ENCODE results near the gene ATRIP.
A peak's percentile ranks its signal among the peaks of the same experiment; 100 is the strongest.

Gene ATRIP

DNA sequence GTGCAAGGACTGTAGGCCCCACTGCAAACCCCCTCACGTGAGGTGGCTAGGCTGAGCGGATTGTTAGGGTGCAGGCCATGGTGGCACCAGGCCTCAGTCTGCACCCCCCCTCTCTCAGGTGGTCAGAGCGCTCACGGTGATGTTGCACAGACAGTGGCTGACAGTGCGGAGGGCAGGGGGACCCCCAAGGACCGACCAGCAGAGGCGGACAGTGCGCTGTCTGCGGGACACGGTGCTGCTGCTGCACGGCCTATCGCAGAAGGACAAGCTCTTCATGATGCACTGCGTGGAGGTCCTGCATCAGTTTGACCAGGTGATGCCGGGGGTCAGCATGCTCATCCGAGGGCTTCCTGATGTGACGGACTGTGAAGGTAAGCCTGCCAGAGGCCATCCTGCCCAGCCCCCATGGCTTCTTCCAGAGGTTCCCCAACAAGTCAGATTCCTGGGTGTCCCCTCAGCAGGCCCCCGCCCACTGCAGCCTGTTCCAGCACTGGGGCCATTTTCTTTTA lies 18.2 kb downstream of the ATRIP start:
- no peak for TF ChIP-seq EZH2phosphoT487 (IDR thresholded peaks at IDR 0.05; ENCODE audit: low read length)
- TF ChIP-seq, protein P1, sequence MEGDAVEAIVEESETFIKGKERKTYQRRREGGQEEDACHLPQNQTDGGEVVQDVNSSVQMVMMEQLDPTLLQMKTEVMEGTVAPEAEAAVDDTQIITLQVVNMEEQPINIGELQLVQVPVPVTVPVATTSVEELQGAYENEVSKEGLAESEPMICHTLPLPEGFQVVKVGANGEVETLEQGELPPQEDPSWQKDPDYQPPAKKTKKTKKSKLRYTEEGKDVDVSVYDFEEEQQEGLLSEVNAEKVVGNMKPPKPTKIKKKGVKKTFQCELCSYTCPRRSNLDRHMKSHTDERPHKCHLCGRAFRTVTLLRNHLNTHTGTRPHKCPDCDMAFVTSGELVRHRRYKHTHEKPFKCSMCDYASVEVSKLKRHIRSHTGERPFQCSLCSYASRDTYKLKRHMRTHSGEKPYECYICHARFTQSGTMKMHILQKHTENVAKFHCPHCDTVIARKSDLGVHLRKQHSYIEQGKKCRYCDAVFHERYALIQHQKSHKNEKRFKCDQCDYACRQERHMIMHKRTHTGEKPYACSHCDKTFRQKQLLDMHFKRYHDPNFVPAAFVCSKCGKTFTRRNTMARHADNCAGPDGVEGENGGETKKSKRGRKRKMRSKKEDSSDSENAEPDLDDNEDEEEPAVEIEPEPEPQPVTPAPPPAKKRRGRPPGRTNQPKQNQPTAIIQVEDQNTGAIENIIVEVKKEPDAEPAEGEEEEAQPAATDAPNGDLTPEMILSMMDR (IDR thresholded peaks at IDR 0.05; ENCODE audit: low read length), result no peak
- no peak for TF ChIP-seq EZH2 (optimal IDR thresholded peaks at IDR 0.05; ENCODE audit: low read depth, low read length)
- Histone ChIP-seq H3K4me2 (ENCODE audit: low read depth, low read length) (no peak overlapping the region), H3K9ac (ENCODE audit: low read length) (no peak overlapping the region), H3K4me1 (ENCODE audit: low read length) (peaks cover 21% of the 10 kb centered on the region), H3K4me3 (ENCODE audit: low read length) (no peak overlapping the region), H3K27ac (ENCODE audit: low read length) (no peak overlapping the region), H3K79me2 (ENCODE audit: low read length) (peaks cover 37% of the 10 kb centered on the region), H3K36me3 (replicated peaks; ENCODE audit: insufficient read depth, low read length) (peaks cover 4% of the 10 kb centered on the region; the same call in 1 of the 2 replicates), H4K20me1 (ENCODE audit: insufficient read depth, low read length) (no peaks in the 10 kb centered on the region), H2AFZ (ENCODE audit: low read length) (no peak overlapping the region), H3K27me3 (replicated peaks; ENCODE audit: insufficient read depth, low read length) (no peaks in the 10 kb centered on the region), H3F3A (ENCODE audit: insufficient read depth, low read length) (peaks cover 2% of the 10 kb centered on the region; the same call in 1 of the 2 replicates), H3K9me2 (replicated peaks; ENCODE audit: insufficient read depth, low read length) (no peaks in the 10 kb centered on the region), H3K9me3 (replicated peaks; ENCODE audit: insufficient read depth, low read length) (no peaks in the 10 kb centered on the region)
- DNase-seq, result no peak

DNA sequence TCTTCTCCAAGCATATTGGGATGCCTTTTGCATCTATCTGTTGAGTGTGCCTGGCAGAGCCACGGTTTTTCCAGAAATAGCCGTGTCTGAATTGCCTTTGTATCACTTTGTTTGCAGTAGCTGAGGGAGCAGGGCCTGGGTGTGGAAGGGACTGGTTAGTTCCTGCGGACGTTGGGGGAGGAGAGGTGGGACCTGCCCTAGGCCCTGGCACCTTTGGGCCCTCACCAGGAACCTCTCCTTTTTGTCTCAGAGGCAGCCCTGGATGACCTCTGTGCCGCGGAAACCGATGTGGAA lies 18.6 kb downstream of the ATRIP start:
- no peak for DNase-seq
- TF ChIP-seq EZH2 (optimal IDR thresholded peaks at IDR 0.05; ENCODE audit: low read depth, low read length), result no peak
- TF ChIP-seq EZH2phosphoT487 (IDR thresholded peaks at IDR 0.05; ENCODE audit: low read length), result no peak
- peaks cover 2% of the 10 kb centered on the region; the same call in 1 of the 2 replicates for H3F3A ChIP-seq (ENCODE audit: insufficient read depth, low read length)
- H2AFZ ChIP-seq (ENCODE audit: low read length), result no peak overlapping the region
- H3K4me3 ChIP-seq (ENCODE audit: low read length), result no peak overlapping the region
- H3K4me2 ChIP-seq (ENCODE audit: low read depth, low read length), result peak overlapping the region; percentile 94
- H3K9me3 ChIP-seq (replicated peaks; ENCODE audit: insufficient read depth, low read length), result no peaks in the 10 kb centered on the region
- H3K9me2 ChIP-seq (replicated peaks; ENCODE audit: insufficient read depth, low read length), result no peaks in the 10 kb centered on the region
- H3K36me3 ChIP-seq (replicated peaks; ENCODE audit: insufficient read depth, low read length), result peaks cover 4% of the 10 kb centered on the region; the same call in 1 of the 2 replicates
- no peaks in the 10 kb centered on the region for H3K27me3 ChIP-seq (replicated peaks; ENCODE audit: insufficient read depth, low read length)
- no peak overlapping the region; the same call in 1 of the 2 replicates for H3K9ac ChIP-seq (ENCODE audit: low read length)
- H4K20me1 ChIP-seq (ENCODE audit: insufficient read depth, low read length), result no peaks in the 10 kb centered on the region
- peak overlapping the region; percentile 84; the same call in 1 of the 2 replicates for H3K27ac ChIP-seq (ENCODE audit: low read length)
- peaks cover 21% of the 10 kb centered on the region for H3K4me1 ChIP-seq (ENCODE audit: low read length)
- peaks cover 41% of the 10 kb centered on the region for H3K79me2 ChIP-seq (ENCODE audit: low read length)

DNA sequence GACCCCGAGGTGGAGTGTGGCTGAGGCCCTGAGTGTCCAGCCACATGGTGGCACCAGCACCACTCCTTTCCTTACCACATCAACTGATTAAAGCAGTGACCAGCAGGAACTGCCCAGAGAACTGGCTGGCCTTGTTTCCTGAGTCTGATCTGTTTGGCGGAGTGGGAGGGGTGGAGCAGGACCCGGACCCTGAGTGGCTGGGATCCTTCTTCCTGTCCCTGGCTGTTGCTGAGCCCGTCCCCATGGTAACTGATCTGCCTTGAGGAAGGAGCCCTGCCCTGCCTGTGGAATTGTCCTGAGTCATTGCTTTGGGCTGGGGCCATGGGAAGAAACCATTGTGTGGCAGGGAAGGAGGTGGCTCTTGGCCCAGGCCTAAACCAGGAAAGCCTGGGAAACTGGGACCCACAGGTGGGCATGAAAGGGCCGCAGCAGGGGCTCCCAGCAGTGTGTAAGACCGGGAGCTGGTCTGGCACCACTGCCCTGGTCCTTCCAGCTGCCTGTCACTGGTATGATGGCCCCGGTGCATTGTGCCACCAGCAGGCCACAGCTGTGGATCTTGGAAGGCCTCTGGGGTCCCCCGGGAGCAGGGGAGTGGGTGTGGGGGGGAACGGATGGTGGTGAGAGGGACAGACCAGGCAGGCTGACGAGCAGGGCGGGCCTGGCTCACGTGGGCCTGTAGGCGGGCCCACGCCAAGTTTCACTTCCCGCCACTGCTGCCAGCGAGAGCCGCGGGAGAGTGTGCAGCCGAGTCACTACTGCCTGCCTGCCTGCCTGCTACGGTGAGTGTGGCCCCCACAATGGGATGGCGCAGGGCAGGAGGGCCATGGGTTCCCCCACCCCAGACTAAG lies 19.2 kb downstream of the ATRIP start:
- Histone ChIP-seq H3K4me3 (ENCODE audit: low read length) (peak overlapping the region; percentile 91), H3K36me3 (replicated peaks; ENCODE audit: insufficient read depth, low read length) (peaks cover 2% of the 10 kb centered on the region; the same call in 1 of the 2 replicates), H3K9me3 (replicated peaks; ENCODE audit: insufficient read depth, low read length) (no peaks in the 10 kb centered on the region), H3K27me3 (replicated peaks; ENCODE audit: insufficient read depth, low read length) (no peaks in the 10 kb centered on the region), H3K9ac (ENCODE audit: low read length) (peak overlapping the region; percentile 93), H3K79me2 (ENCODE audit: low read length) (peaks cover 47% of the 10 kb centered on the region), H3K27ac (ENCODE audit: low read length) (peak overlapping the region; percentile 84), H3F3A (ENCODE audit: insufficient read depth, low read length) (peaks cover 2% of the 10 kb centered on the region; the same call in 1 of the 2 replicates), H3K9me2 (replicated peaks; ENCODE audit: insufficient read depth, low read length) (no peaks in the 10 kb centered on the region), H2AFZ (ENCODE audit: low read length) (peak overlapping the region; percentile 75), H4K20me1 (ENCODE audit: insufficient read depth, low read length) (no peaks in the 10 kb centered on the region), H3K4me1 (ENCODE audit: low read length) (peaks cover 21% of the 10 kb centered on the region), H3K4me2 (ENCODE audit: low read depth, low read length) (peak overlapping the region; percentile 94)
- peak; percentile 86 for DNase-seq
- TF ChIP-seq EZH2phosphoT487 (IDR thresholded peaks at IDR 0.05; ENCODE audit: low read length), result no peak
- TF ChIP-seq, protein P1 (IDR thresholded peaks at IDR 0.05; ENCODE audit: low read length), result peak; percentile 70
- no peak for TF ChIP-seq EZH2 (optimal IDR thresholded peaks at IDR 0.05; ENCODE audit: low read depth, low read length)

Measured in MM.1S (cell line).